SHP77 (cell line): ENCODE measurements around the gene ALDH16A1.
A peak's percentile ranks its signal among the peaks of the same experiment; 100 is the strongest.

Experiments
- DNase-seq, 2 experiments: peaks; one replicate each; lab custom pipeline; 2025; lab: John Stamatoyannopoulos, UW

The ALDH16A1 gene

DNA sequence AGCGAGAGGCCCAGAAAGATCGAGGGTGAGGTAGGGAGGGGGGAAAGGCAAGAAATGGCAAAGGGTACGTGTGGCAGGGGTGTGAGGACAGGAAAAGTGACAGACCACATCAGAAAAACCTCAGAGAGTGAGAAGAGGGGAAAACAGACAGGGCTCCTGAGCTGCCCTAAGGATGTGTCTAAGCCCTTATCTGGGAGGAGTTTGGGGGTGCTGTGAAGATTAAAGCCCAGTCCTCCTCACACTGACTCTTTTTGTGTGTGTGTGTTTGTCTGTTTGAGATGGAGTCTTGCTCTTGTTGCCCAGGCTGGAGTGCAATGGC is 29.1 kb upstream of the ALDH16A1 start:
- no peak for DNase-seq

DNA sequence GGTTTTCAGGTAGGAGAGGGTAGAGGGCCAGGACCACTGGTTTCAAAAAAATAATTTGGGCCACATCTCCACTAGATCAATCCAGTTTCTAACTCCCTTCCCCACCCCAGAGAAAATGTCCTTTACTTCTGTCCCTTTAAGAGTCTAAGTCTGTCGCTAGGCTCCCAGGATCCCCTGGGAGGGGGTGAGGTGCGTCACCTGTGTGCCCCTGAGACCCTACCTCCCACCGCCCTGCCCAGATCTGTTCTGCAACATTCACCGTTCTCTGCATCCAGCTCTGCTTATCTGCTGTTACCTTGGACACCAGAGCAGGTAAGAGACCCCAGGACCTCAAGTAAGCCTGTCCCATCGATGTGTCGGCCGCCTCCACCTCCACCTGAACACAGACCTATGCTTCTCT is 27.8 kb upstream of the ALDH16A1 start, which contains the start of gene GFY:
TSS of gene GFY (plus strand) at position 211 of the 400 bp plus-strand sequence. CDS start 1,043 bp downstream, outside the sequence.
- DNase-seq = no peak

DNA sequence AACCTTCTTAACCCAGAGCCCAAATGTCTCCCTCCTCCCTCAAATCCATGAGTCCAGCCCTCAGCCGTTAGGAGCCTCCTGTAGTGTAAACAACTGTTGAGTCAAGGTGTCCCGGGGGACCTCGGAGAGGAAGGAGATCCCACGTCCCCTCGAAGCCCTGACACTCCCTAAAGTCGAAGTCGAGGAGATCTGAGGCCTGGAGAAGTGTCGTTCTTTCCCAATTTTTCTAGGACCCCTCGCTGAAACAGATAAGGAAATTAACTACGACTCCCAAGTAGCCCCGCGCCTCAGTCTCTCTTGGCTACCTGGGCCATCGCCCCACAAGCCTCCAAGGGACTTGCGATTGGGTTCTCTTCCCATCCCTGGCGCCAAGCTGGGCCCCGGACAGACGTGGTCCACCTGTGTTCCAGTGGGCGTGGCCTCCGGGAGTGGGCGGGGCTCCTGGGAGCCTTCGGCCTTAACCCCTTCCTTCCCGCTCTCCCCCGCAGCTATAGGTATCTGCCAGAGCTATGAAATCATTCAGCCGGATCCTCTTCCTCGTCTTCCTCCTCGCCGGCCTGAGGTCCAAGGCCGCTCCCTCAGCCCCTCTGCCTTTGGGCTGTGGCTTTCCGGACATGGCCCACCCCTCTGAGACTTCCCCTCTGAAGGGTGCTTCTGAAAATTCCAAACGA is 27.0 kb upstream of the ALDH16A1 start:
- peak; percentile 38 to 57 for DNase-seq

DNA sequence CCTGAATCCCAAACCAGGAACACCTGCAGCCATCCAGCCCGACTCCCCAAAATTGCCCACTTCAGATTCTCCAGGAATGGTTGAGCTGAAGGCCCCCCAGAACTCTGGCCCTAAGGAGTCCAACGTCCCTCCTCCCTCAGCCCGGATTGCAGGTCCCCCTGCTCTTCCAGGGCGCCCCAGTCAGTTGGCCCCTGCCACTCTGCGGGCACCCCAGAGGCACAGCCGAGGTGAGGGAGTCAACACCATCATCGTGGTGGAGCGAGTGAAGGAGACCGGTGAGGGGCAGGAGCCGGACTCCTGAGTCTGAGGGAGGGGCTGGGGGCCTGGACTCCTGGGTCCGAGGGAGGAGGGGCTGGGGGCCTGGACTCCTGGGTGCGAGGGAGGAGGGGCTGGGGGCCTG is 25.7 kb upstream of the ALDH16A1 start:
- no peak for DNase-seq

DNA sequence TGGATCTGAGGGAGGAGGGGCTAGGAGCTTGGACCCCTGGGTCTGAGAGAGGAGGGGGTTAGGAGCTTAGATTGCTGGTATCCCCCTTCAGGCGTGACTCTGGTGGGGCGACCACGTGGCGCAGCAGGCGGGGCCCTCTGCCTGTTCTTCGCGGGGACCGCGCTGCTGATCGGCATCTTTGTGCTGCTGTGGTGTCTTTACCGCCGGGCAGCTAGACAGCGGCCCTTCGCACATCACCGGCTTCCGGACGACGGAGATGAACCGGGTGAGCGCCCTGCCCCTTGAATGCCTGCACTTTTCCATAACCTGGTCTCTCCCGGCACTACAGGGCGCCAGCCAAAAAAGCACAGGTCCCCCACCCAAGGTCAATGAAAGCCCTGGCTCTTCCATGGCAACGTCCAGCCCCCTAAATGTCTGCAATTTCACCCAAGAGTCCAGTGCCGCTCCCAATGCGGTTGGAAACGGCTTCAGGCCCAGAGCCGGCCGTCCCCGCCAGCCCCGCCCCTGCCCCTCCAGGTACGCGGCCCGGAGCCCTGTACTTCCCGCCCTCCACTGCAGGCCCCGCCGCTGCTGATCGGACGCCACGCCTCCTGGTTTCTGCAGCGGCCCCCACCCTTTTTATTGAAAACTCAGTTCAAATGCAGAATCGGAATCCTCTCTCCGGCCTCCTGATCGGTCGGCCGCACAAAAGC is 25.0 kb upstream of the ALDH16A1 start:
- DNase-seq = no peak

DNA sequence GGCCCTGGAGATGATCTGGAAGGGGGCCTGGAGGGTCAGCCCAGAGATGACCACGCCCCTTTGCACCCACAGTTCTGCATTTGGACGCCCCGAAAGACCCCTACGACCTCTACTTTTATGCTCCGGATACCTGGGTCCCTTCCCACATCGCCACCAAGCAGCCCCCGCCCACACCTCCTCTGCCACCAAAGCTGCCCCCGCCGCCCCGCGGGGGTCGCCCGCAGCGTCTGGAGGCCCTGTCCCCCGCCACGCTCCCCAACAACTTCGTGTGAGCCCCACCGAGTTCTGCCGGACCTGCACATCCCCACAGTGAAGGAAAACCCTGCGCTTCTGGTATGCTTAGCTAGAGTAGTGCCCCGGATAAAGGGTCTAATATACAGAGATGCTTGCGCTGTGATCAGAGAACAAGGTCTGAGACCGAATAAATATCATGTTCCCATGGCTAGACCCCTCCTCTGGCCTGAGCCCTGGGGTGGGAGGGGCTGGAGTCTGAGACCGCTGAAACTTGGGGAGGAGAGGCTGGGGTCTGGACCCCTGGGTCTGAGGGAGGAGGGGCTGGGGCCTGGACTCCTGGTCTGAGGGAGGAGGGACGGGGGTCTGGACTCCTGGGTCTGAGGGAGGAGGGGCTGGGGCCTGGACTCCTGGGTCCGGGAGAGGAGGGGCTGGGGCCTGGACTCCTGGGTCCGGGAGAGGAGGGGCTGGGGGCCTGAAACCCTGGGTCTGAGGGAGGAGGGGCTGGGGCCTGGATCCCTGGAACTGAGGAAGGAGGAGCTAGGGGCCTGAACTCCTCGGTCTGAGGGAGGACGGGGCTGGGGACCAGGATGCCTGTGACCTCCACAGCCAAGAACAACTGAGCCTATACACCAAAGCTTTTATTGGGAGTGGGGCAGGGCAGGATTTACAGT is 24.2 kb upstream of the ALDH16A1 start:
- no peak for DNase-seq

DNA sequence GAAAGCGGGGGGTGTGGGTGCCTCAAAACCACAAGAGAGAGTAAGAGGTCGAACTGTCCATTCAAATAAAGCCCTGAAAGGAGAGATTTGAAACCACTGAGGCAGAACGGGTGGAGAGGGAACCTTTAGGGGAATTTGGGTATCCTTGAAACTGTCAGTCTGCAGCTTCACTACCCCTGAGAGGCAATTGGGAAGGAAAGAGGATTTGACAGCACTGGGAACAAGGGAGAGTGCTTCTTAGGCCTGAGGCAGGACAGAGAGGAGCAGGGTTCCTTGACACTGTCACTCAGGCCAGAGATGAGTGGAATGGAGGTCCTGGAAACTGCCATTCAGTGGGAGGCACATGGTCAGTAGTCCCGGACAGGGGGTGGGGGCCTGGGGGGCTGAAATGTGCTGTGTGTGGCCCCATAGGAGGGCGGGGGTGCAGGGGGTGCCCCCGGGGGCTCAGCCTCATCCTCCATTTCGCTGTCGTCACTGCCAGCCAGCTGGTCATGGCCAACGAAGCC is 22.8 kb upstream of the ALDH16A1 start:
- no peak for DNase-seq

DNA sequence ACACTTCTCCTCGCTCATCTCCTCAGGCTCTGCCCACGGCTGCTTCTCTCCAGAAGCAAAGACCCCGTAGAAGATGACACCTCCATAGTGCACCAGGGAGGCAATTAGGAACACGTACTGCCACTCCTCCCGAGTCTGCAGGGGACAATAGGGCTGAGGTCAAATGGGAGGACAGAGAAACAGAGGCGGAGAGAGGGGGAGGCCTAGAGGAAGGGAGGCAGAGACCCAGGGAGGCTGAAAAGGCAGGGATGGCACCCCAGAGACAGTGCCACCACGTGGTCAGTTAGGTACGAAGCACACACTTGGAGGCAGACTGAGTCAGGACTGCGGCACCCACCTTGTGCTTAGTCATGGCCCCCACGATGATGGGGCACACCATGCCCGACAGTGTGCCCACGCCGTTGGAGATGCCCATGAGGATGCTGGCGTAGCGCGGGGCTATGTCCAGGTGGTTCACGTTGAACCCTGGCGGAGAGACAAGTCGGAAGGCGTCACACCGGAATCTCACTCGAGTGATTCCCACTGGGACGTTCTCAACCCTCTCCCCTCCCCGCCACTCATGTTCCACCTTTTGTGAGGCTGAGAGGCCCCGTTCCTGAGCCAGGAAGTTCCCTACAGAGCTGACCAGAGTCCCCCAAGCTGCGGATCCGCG is 22.2 kb upstream of the ALDH16A1 start:
- DNase-seq = peak in 1 of 2 experiments; percentile 41

DNA sequence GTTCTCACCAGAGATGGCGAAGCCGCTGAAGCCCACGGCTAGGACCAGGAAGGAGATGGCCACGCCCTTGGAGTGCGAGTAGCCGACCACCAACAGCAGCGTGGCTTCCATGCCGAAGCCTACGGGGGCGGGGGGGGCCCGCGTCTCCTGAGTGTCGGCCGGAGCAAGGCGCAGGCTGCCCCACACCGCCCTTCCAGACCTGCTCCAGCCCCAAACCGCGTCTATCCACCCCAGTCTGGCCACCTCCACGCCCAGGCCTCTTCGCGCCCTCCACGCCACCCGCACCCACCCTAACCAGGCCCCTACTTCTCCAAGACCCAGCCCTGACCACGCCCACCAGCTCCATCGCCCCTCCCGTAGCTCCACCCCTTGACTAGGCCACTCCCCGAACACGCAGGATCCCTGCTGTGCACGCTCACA is 21.7 kb upstream of the ALDH16A1 start:
- DNase-seq = no peak

DNA sequence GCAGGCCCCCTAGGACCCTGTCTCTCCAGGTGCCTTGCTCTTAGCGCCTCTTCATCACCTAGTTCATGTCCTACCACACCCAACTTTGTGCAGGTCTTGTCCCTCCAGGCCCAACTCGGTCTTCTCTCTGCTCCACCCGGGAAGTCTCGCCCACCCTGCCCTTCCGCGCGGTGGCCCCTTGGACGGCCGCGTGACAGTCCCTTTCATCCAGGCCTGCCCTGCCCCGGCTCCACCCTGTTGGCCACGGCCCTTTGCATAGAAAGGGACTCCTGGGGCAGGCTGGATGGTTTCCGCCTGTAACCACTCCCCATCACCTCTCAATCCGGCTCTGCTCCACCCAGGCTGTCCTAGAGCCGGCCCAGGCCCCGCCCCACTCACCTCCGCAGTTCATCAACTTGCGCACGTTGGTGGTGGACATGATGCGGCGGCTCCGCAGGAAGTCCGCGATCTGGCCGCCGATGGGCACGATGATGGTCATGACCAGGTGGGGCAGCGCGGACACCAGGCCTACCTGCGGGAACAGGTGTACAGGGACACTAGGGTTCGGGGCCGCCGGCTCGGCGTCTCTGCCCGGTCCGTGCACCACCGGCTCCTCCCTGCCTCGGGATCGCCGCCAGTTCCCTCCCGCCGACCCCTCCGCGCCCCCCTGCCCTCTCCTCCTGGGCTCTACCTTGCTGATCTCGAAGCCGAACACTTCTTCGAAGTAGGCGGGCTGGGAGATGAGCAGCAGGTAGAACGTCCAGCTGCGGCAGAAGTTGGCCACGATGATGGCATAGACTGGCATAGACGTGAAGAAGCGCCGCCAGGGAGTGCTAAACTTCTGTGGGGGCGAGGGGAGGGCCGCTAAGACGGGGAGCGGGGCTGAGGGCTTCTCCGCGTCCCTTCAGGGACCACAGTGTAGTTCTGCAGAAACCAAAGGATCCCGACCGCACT is 20.6 kb upstream of the ALDH16A1 start:
- no peak for DNase-seq

DNA sequence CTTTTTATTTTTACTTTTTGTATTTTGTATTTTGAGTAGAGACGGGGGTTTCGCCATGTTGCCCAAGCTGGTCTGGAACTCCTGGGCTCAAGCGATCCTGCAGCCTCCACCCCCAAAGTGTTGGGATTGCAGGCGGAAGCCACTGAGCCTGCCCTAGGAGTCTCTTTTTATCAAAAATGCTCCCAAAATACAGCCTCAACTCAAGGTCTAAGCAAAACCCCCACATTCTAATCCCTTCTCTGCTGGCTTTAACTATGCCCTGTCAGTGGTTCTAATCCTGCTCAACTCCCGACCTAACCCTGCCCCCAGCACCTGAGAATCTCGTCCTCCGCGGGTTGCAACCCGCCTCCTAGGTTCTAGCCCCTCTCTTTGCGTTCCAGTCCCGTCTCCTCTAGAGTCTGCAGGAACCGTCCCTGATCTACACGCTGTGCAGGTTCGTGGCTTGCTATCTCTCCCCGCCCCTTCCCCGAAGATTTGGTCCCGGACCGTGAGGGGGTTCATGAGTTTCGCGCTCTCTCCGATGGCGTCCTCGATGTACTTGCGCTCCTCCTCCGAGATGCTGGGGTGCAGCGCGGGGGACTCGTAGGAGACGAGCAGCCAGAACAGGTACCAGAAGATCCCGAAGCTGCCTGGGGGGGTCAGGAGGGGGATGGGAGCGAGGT is 19.7 kb upstream of the ALDH16A1 start:
- no peak for DNase-seq

DNA sequence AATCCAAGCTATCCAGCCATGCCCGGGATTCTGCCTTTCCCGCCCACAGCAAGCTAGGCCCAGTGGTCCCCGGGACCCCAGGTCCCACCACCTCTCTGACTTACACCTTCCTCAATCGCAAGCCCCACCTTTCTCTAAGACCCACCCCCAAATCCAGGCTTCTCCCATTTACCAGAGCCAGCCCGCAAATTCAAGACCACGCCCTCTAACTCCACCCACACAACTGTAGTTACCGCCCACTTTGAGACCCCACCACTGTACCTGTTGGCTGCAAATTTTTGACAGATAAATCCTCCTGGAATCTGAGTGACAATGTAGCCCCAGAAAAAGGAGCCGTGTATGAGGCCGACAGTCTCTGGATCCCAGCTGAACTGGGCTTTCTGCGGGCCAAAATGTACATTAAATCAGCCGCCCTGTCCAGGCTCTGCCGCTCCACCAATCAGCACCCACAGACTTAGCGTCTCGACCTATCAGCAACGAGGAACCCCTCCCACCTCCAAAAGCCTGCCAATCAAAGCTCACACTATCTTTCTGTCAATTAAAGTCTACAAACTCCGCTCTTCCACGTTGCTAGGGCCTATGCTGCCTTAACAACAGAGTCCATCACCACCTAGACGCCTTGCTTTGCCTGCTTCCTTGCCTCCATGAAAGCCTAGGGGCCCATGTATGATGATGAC is 18.0 kb upstream of the ALDH16A1 start:
- DNase-seq = no peak

DNA sequence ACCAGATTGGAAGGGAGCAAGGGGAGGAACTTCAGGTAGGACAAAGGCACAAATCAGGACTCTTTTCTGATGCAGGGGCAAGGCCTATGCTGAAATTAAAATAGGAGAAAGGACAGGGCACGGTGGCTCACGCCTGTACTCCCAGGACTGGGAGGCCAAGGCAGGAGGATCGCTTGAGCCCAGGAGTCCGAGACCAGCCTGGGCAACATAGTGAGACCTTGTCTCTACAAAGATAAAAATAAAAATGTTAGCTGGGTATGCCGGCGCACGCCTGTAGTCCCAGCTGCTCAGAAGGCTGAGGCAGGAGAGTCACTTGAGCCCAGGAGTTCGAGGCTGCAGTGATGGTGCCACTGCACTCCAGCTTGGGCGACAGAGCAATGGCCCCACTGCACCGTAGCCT is 17.4 kb upstream of the ALDH16A1 start:
- DNase-seq = no peak

DNA sequence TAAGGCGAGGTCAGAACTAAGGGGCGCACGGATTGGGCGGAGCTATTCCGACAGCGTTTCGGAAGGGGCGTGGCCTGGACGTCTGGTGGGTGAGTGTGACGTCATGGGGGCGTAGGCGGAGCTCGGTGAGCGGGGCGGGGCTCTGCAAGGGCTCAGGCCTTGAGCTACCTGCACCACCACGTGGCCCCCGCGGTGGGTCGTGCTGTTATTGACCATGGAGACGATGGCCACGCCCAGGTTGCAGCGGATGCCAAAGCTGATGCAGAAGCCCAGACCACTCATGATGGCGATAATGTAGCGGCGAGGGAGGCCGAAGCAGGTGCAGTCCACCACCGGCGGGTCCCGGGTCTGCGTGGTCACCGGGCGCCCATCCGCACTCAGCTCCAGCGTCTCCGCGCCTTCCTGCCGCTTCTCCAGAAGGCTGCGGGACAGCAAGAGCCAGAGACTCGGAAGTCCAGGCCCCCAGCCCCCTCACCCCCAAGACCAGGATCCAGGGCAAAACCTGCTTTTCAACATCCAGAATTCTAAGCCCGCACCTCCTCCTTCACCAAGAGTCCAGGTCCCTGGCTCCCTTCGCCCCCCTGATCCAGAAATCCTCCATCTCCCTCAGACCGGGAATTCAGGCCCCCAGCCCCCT is 16.5 kb upstream of the ALDH16A1 start:
- no peak for DNase-seq

DNA sequence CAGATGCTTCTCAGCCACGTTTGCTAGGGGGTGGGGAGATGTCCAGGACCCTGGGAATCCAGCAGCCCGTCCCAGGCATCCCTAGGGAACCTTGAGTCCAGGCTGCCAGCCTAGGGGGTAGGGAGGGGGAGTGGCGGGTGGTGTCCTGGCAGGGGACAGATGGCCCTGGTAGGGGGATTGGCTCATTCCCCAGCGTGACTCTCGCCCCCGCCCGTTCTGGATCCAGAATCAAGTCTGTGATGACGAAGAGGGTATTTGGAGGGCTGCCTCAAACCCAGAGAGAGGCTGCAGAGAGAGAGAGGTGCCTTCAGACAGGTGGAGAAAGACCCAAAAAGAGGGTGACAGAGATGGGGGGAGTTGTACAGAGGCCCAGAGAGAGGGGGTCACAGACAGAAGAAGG is 15.8 kb upstream of the ALDH16A1 start:
- DNase-seq = no peak

DNA sequence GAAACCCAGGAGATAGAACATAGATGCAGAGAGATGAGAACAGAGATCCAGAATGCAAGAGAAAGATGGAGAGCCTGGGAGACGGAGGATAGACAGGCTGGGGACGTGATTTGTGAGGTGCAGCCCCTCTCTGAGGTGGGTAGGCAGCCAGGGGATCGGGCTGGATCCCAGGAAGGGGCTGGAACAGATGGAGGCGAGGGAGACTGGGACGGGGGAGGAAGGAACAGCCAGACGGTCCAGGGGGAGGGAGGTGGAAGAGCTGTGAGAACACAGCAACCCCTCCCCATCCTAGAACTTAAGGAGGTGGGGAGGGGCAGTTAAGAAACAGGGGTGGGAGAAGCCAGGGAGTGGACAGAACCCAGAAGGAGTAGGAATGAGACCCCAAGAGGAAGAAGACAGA is 14.8 kb upstream of the ALDH16A1 start:
- no peak for DNase-seq

DNA sequence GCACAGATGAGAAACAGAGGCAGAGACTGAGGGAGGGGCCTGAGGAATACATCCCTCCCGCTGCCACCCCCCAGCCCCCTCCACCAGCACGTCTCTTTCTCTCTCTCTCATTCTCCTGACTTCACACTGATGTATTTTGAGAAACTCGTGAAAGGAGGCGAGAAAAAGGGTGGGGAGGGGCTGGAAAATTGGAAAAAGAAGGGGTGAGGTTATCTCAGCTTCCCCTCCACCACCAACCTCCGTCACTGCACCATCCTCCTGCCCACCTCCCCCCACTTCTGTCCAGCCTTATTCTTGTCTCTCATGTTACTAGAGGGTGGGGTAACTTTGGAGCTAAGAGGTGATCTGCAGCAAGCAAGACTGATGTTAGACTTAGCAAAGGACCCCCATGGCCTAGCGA is 13.2 kb upstream of the ALDH16A1 start:
- DNase-seq = no peak

DNA sequence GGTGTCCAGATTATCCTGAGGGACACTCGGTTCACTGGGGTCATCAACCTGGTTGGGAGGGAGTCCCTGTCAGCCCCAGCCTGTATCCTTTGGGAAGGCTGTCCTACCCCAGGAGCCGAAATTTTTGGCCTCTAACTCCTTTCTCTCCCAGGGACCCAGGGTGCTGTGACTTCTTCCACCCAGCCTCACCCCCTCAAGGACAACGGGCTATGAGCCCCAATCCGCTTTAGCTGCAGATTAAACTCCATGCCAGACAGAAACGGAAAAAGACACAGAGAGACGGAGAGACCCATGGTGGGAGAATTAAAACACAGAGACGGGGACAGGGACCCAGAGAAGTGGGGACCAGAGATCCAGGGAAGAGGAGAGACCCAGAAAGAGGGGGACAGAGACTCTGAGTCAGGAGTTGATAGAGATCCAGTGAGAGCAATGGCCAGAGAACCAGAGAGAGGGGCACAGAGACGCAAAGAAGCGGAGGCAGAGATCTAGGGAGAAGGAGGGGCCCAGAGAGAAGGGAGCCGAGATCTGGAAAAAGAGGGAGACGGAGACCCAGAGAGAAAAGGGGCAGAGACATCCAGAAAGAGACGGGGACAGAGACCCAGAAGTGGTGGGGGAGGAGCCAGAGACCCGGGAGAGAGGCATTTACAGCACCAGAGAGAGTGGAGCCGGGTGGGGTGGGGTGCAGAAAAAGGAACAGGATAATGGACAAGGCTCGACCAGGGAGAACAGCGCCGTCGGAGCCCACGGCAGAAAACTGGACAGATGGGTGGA is 12.4 kb upstream of the ALDH16A1 start:
- no peak for DNase-seq
